ENCODE data around the gene CTNNA3.

DNA sequence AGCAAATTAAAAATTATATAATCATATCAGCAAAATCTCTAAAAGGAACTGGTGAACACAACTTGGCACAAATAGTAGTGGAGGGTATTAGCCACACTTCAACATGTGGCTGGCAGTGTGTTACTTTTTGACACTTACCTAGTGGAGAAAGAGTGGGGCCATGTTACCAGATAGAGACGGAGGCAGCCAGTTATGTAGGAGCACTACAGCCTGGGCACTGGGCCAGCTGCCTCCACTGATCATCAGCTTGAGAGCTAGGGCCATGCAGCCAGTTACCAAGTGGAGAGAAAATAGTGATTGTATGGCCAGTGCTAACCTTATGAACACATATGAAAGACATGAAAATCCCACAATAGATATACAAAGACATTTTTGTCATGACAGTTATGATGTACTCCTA is 243.1 kb downstream of the CTNNA3 start:
- TF ChIP-seq, protein P1, sequence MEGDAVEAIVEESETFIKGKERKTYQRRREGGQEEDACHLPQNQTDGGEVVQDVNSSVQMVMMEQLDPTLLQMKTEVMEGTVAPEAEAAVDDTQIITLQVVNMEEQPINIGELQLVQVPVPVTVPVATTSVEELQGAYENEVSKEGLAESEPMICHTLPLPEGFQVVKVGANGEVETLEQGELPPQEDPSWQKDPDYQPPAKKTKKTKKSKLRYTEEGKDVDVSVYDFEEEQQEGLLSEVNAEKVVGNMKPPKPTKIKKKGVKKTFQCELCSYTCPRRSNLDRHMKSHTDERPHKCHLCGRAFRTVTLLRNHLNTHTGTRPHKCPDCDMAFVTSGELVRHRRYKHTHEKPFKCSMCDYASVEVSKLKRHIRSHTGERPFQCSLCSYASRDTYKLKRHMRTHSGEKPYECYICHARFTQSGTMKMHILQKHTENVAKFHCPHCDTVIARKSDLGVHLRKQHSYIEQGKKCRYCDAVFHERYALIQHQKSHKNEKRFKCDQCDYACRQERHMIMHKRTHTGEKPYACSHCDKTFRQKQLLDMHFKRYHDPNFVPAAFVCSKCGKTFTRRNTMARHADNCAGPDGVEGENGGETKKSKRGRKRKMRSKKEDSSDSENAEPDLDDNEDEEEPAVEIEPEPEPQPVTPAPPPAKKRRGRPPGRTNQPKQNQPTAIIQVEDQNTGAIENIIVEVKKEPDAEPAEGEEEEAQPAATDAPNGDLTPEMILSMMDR (conservative IDR thresholded peaks at IDR 0.05 in 1 of 2, IDR thresholded peaks at IDR 0.05 in 1 of 2; ENCODE audit: extremely low read depth in 1 of 2, insufficient read depth in 1 of 2, low read depth in 1 of 2, low read length in 2 of 2), result no peak
- TF ChIP-seq EZH2 (IDR thresholded peaks at IDR 0.05; ENCODE audit: borderline replicate concordance, low read length), result no peak

All from mammary epithelial cell (primary cell).